Activated B cell treated with CpG ODN at 0.5 μM for 24 hours (primary cell): Measurements from ENCODE around the gene FAIM. TPM values are rescaled to one million over a fixed set of nuclear protein-coding genes. Genes with fewer than 3 reads are reported as not detected.
"Not testable (repeated sequence)": the region's sequence is repeated elsewhere in the genome, so short reads cannot be mapped to it uniquely, and the experiment has no call there.

ENCODE experiments used
- ATAC-seq: fragments of 200-7000 bp; cut with Tn5 transposase; one replicate; pipeline ENCODE4 v1.10.0; 2021; ENCODE audit warnings: low read depth, mild to moderate bottlenecking, moderate library complexity
- CTCF ChIA-PET: fragments of 350-600 bp; sonication (Branson Sonifier 250); formaldehyde crosslinking; loops from one replicate; lab custom pipeline; 2021; ENCODE audit warnings: antibody characterized with exemption; lab: Charles Lee
- POLR2A ChIA-PET: fragments of 350-600 bp; sonication (Branson Sonifier 250); formaldehyde crosslinking; loops from one replicate; lab custom pipeline; 2021; ENCODE audit warnings: antibody characterized with exemption; lab: Charles Lee
- DNase-seq: peaks from one replicate; pipeline ENCODE4 v3.0.0; 2022
- H3K27ac Mint-ChIP-seq: one replicate; pipeline ENCODE4 v1.8.0; 2020; ENCODE audit warnings: mixed read lengths
- H3K27me3 Mint-ChIP-seq: one replicate; pipeline ENCODE4 v1.8.0; 2021; ENCODE audit warnings: mixed read lengths
- H3K36me3 Mint-ChIP-seq: one replicate; pipeline ENCODE4 v1.8.0; 2021; ENCODE audit warnings: low read depth, mixed read lengths
- H3K4me1 Mint-ChIP-seq: one replicate; pipeline ENCODE4 v1.8.0; 2021; ENCODE audit warnings: mixed read lengths
- H3K4me3 Mint-ChIP-seq: one replicate; pipeline ENCODE4 v1.8.0; 2020; ENCODE audit warnings: mild to moderate bottlenecking, mixed read lengths
- H3K9me3 Mint-ChIP-seq: one replicate; pipeline ENCODE4 v1.8.0; 2020; ENCODE audit warnings: mixed read lengths
- intact Hi-C: fragments of 100-400 bp; cut with micrococcal nuclease; formaldehyde crosslinking; loops from one replicate; pipeline ENCODE4 v1.15.1; 2024
- total RNA-seq: library from RNA; stranded (reverse); gene quantifications from 2 replicates; pipeline ENCODE4 v1.2.3, GENCODE V29; 2022
- TF ChIP-seq, protein P1 (sequence below): fragments of 200-600 bp; IDR thresholded peaks from one replicate; pipeline ENCODE4 v1.8.0; 2022; ENCODE audit warnings: antibody characterized with exemption, mild to moderate bottlenecking

The FAIM gene
- total RNA-seq, 1 donor from 2014 or later: 11.5 TPM

DNA sequence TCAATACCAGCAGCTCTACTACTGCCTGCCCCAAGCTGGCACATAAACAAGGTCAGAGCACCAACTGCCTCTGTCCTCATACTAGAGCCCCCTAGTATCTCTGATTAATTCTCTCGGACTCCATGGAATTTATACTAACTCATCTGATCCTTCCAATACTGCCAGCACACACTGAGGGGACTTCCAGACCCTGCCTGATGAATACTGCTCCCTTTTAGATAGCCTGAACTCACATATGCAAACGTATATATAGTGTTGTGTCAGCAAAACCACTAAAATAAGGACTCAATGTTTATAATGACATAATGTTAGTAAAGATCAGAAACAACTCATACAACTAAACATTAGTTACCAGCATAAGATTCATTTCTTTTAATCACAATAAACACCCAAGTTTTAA, 39.5 kb upstream of the FAIM start:
- peaks cover 12% of the 10 kb centered on the region for H3K36me3 Mint-ChIP-seq
- DNase-seq (no peak), ATAC-seq (no peak)
- H3K9me3 Mint-ChIP-seq: peaks cover 4% of the 10 kb centered on the region
- no peaks in the 10 kb centered on the region for H3K27me3 Mint-ChIP-seq
- no peak overlapping the region for H3K27ac Mint-ChIP-seq
- intact Hi-C loops: no loop called here
- H3K4me1 Mint-ChIP-seq: no peaks in the 10 kb centered on the region
- ChIA-PET POLR2A (interaction anchor here (0.6 kb wide), 1 partner anchor 42 kb away, joined by 3 read pairs; no protein-coding TSS in a partner anchor), CTCF (no interaction called here)
- H3K4me3 Mint-ChIP-seq: no peak overlapping the region
- TF ChIP-seq, protein P1, sequence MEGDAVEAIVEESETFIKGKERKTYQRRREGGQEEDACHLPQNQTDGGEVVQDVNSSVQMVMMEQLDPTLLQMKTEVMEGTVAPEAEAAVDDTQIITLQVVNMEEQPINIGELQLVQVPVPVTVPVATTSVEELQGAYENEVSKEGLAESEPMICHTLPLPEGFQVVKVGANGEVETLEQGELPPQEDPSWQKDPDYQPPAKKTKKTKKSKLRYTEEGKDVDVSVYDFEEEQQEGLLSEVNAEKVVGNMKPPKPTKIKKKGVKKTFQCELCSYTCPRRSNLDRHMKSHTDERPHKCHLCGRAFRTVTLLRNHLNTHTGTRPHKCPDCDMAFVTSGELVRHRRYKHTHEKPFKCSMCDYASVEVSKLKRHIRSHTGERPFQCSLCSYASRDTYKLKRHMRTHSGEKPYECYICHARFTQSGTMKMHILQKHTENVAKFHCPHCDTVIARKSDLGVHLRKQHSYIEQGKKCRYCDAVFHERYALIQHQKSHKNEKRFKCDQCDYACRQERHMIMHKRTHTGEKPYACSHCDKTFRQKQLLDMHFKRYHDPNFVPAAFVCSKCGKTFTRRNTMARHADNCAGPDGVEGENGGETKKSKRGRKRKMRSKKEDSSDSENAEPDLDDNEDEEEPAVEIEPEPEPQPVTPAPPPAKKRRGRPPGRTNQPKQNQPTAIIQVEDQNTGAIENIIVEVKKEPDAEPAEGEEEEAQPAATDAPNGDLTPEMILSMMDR: no peak

DNA sequence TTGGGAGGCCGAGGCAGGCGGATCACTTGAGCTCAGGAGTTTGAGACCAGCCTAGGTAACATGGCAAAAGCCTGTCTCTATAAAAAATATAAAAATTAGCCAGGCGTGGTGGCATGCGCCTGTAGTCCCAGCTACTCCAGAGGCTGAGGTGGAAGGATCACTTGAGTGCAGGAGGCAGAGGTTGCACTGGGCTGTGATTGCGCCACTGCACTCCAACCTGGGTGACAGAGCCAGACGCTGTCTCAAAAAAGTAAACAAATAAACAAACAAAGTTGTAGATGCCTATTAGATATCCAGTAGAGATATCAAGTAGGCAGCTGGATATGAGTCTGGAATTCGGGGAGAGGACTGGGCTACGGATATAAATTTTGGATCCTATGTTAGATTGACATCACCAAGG, 38.9 kb upstream of the FAIM start:
- H3K27ac Mint-ChIP-seq, CTCF ChIA-PET, H3K4me1 Mint-ChIP-seq, H3K27me3 Mint-ChIP-seq, H3K4me3 Mint-ChIP-seq, H3K9me3 Mint-ChIP-seq, ATAC-seq, intact Hi-C loops, DNase-seq, POLR2A ChIA-PET: not testable (repeated sequence)
- peaks cover 12% of the 10 kb centered on the region for H3K36me3 Mint-ChIP-seq

DNA sequence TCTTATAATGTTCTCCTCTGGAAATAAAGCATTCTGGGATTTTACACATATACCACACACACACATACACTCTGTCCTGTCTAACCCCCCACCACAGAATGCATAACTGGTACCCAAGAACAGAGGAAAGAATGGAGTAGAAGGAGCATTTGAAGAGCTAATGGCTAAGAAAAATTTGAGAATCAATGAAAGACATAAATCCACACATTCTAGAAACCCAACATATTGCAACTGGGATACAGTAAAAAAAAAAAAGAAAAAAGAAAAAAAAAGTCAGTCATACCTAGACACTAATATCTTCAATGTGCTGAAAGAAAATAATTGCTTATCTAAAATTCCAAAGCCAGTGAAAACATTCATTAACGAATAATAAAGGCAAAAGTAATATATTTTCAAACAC, 35.4 kb upstream of the FAIM start:
- Mint-ChIP-seq H3K27me3 (peaks cover 5% of the 10 kb centered on the region), H3K9me3 (peaks cover 8% of the 10 kb centered on the region), H3K36me3 (peaks cover 12% of the 10 kb centered on the region), H3K4me3 (no peak overlapping the region), H3K4me1 (peaks cover 6% of the 10 kb centered on the region), H3K27ac (no peak overlapping the region)
- intact Hi-C loops: no loop called here
- TF ChIP-seq, protein P1: no peak
- CTCF ChIA-PET: no interaction called here
- no peak for ATAC-seq
- no peak for DNase-seq
- POLR2A ChIA-PET: no interaction called here

DNA sequence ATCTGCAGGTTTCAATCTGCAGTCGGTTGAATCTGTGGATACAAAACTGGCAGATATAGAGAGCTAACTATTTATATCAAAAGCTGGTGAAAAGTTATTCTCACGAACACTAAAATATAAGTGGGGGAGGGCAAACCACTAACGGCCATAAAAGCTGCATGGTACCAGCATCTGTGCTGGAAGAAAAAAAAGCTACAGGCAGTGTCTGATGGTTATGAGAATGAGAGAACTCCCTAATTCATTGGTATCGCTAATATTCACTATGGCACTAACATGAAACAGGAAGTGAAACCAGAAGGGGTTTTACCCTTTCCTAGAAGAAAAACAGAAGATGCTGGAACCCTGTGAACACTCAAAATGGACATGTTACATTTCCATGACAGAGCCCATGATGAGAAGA, 30.4 kb upstream of the FAIM start:
- no peak overlapping the region for H3K27ac Mint-ChIP-seq
- H3K9me3 Mint-ChIP-seq: peaks cover 6% of the 10 kb centered on the region
- intact Hi-C loops: loop anchor here (1.0 kb wide), 1 partner anchor 16 kb away; the partner anchor contains the start of gene CEP70
- ChIA-PET POLR2A (interaction anchor here (0.6 to 1.5 kb wide), 4 partner anchors 16 to 811 kb away, joined by 3 to 9 read pairs (median 4); partner anchors contain the start of genes ARMC8, CEP70, COPB2 and FAIM), CTCF (interaction anchor here (1.1 to 4.0 kb wide), 3 partner anchors 14 to 337 kb away, joined by 3 to 13 read pairs (median 4); partner anchors contain the start of gene CEP70)
- ATAC-seq (peak; percentile 87), DNase-seq (no peak)
- TF ChIP-seq, protein P1: no peak
- H3K4me3 Mint-ChIP-seq: peak overlapping the region; percentile 37
- peaks cover 5% of the 10 kb centered on the region for H3K27me3 Mint-ChIP-seq
- H3K36me3 Mint-ChIP-seq: peaks cover 4% of the 10 kb centered on the region
- peaks cover 23% of the 10 kb centered on the region for H3K4me1 Mint-ChIP-seq

GRCh38 chr3:138578961-138579574, 29.5 kb upstream of the FAIM start:
- Mint-ChIP-seq H3K4me3 (no peak overlapping the region), H3K27ac (no peak overlapping the region), H3K9me3 (peaks cover 4% of the 10 kb centered on the region), H3K36me3 (no peaks in the 10 kb centered on the region), H3K4me1 (peaks cover 23% of the 10 kb centered on the region), H3K27me3 (peaks cover 5% of the 10 kb centered on the region)
- CTCF ChIA-PET: interaction anchor here (4.0 kb wide), 1 partner anchor 337 kb away, joined by 13 read pairs; no protein-coding TSS in a partner anchor
- no peak for ATAC-seq
- no peak for DNase-seq
- intact Hi-C loops: loop anchor here (1.0 kb wide), 1 partner anchor 15 kb away; the partner anchor contains the start of gene CEP70
- TF ChIP-seq, protein P1: no peak
- POLR2A ChIA-PET: no interaction called here
